H1 (cell line): ENCODE measurements around the gene DYNLT2B. TPM values are rescaled to one million over a fixed set of nuclear protein-coding genes. Genes with fewer than 3 reads are reported as not detected.

Experiments
- CTCF ChIA-PET: fragments of 300-600 bp; sonication (Branson Sonifier 250); formaldehyde crosslinking; loops from one replicate; lab custom pipeline; 2021; ENCODE audit not compliant: partially characterized antibody; lab: Charles Lee
- POLR2A ChIA-PET: fragments of 300-600 bp; sonication (Branson Sonifier 250); formaldehyde crosslinking; loops from one replicate; lab custom pipeline; 2021; ENCODE audit warnings: inconsistent platforms; ENCODE audit not compliant: partially characterized antibody; lab: Charles Lee
- DNase-seq, 2 experiments: peaks; one replicate each; pipeline versions ENCODE4 v3.0.0 to v3.0.0-alpha.2; 2010 to 2022; ENCODE audit warnings: low spot score in 2 of 2, low read depth in 1 of 2, mixed read lengths in 1 of 2
- FAIRE-seq: peaks from 2 replicates; lab custom pipeline; 2011; peaks lifted over from hg19 to GRCh38; lab: Jason Lieb, UNC
- H2AFZ ChIP-seq: 2 replicates; pipeline ENCODE4 v1.8.1; 2012; ENCODE audit warnings: low read length, inconsistent platforms
- H2AK5ac ChIP-seq: 2 replicates; pipeline ENCODE4 v1.6.1; 2013; ENCODE audit warnings: low read depth, low read length
- H2BK120ac ChIP-seq: replicated peaks from 2 replicates; pipeline ENCODE3; 2013; ENCODE audit warnings: low read depth, low read length, inconsistent platforms
- H2BK12ac ChIP-seq: 2 replicates; pipeline ENCODE4 v1.6.1; 2013; ENCODE audit warnings: low read depth, low read length
- H2BK15ac ChIP-seq: 2 replicates; pipeline ENCODE4 v1.6.1; 2013; ENCODE audit warnings: low read length
- H2BK20ac ChIP-seq: 2 replicates; pipeline ENCODE4 v1.6.1; 2013; ENCODE audit warnings: low read length
- H2BK5ac ChIP-seq: 2 replicates; pipeline ENCODE4 v1.6.1; 2013; ENCODE audit warnings: low read depth, low read length
- H3K14ac ChIP-seq: 2 replicates; pipeline ENCODE4 v1.6.1; 2013; ENCODE audit warnings: inconsistent platforms; ENCODE audit not compliant: insufficient read length
- H3K18ac ChIP-seq: 2 replicates; pipeline ENCODE4 v1.6.1; 2013; ENCODE audit warnings: low read length; ENCODE audit errors: extremely low read depth
- H3K23ac ChIP-seq: 2 replicates; pipeline ENCODE4 v1.6.1; 2013; ENCODE audit warnings: inconsistent platforms; ENCODE audit not compliant: insufficient read length
- H3K23me2 ChIP-seq: 2 replicates; pipeline ENCODE4 v1.6.1; 2013; ENCODE audit warnings: low read depth, low read length
- H3K27ac ChIP-seq: 2 replicates; pipeline ENCODE4 v1.6.1; 2011; ENCODE audit warnings: low read depth, low read length, inconsistent platforms
- H3K27me3 ChIP-seq, 4 experiments: replicated peaks in 1 of 4; 1 replicate in 1 of 4; 2 replicates in 3 of 4; pipeline versions ENCODE4 v1.6.1 to v1.8.1; 2011 to 2013; ENCODE audit warnings: low read length in 3 of 4, mild to moderate bottlenecking in 3 of 4, inconsistent platforms in 2 of 4, mixed read lengths in 2 of 4, moderate library complexity in 1 of 4; ENCODE audit not compliant: control insufficient read depth in 3 of 4, insufficient read depth in 3 of 4; ENCODE audit errors: extremely low read depth in 1 of 4
- H3K36me3 ChIP-seq, 4 experiments: 2 replicates each; pipeline versions ENCODE4 v1.6.1 to v1.8.1; 2011 to 2013; ENCODE audit warnings: mild to moderate bottlenecking in 4 of 4, low read length in 3 of 4, moderate library complexity in 2 of 4, control low read depth in 1 of 4, inconsistent platforms in 1 of 4; ENCODE audit not compliant: insufficient read depth in 4 of 4, control insufficient read depth in 2 of 4
- H3K4ac ChIP-seq: replicated peaks from 2 replicates; pipeline ENCODE3; 2013; ENCODE audit warnings: low read length, low read depth, mixed read lengths, inconsistent platforms; ENCODE audit not compliant: insufficient read length
- H3K4me1 ChIP-seq, 4 experiments: replicated peaks in 1 of 4; 1 replicate in 1 of 4; 2 replicates in 3 of 4; pipeline versions ENCODE4 v1.6.1 to v1.8.1; 2011 to 2013; ENCODE audit warnings: low read length in 3 of 4, inconsistent platforms in 2 of 4, mixed read lengths in 1 of 4; ENCODE audit not compliant: insufficient read depth in 4 of 4, control insufficient read depth in 3 of 4
- H3K4me2 ChIP-seq, 2 experiments: 2 replicates each; pipeline versions ENCODE4 v1.6.1 to v1.8.1; 2011 to 2013; ENCODE audit warnings: low read depth in 2 of 2, low read length in 2 of 2, control low read depth in 1 of 2, inconsistent platforms in 1 of 2, mild to moderate bottlenecking in 1 of 2; ENCODE audit not compliant: insufficient read depth in 1 of 2
- H3K4me3 ChIP-seq, 4 experiments: fragments of 200-600, 300-600 bp in 1 of 4; sonication (generic), shearing (Covaris generic), sonication (Bioruptor Twin) in 1 of 4; 2 replicates each; pipeline versions ENCODE4 v1.5.1 to v1.8.1; 2011 to 2016; ENCODE audit warnings: low read length in 4 of 4, low read depth in 3 of 4, control low read depth in 2 of 4, inconsistent platforms in 2 of 4, mild to moderate bottlenecking in 2 of 4, mixed read lengths in 1 of 4, moderate library complexity in 1 of 4; ENCODE audit not compliant: insufficient read depth in 2 of 4; ENCODE audit errors: extremely low read depth in 1 of 4
- H3K56ac ChIP-seq: replicated peaks from 2 replicates; pipeline ENCODE3; 2013; ENCODE audit warnings: low read depth, mild to moderate bottlenecking, mixed read lengths, low read length, inconsistent platforms; ENCODE audit not compliant: insufficient read length
- H3K79me1 ChIP-seq: 2 replicates; pipeline ENCODE4 v1.6.1; 2013; ENCODE audit warnings: low read depth, low read length, control low read depth
- H3K79me2 ChIP-seq, 2 experiments: 2 replicates each; pipeline versions ENCODE4 v1.6.1 to v1.8.1; 2012 to 2013; ENCODE audit warnings: low read length in 2 of 2, mild to moderate bottlenecking in 2 of 2, inconsistent platforms in 1 of 2; ENCODE audit not compliant: insufficient read depth in 2 of 2, control insufficient read depth in 1 of 2
- H3K9ac ChIP-seq, 4 experiments: replicated peaks in 1 of 4; 1 replicate in 1 of 4; 2 replicates in 3 of 4; pipeline versions ENCODE4 v1.6.1 to v1.8.1; 2011 to 2013; ENCODE audit warnings: low read depth in 3 of 4, low read length in 3 of 4, control low read depth in 2 of 4, mild to moderate bottlenecking in 2 of 4, moderate library complexity in 2 of 4, inconsistent platforms in 1 of 4; ENCODE audit errors: extremely low read depth in 1 of 4
- H3K9me3 ChIP-seq, 2 experiments: 2 replicates each; pipeline versions ENCODE4 v1.6.1 to v1.8.1; 2012 to 2013; ENCODE audit warnings: mild to moderate bottlenecking in 2 of 2, moderate library complexity in 2 of 2, control low read depth in 1 of 2, inconsistent platforms in 1 of 2, low read depth in 1 of 2, low read length in 1 of 2, mixed read lengths in 1 of 2; ENCODE audit not compliant: insufficient read depth in 2 of 2
- H4K20me1 ChIP-seq, 2 experiments: replicated peaks in 1 of 2; 2 replicates each; pipeline versions ENCODE3 to v1.8.1; 2011 to 2013; ENCODE audit warnings: inconsistent platforms in 2 of 2, low read length in 2 of 2, mild to moderate bottlenecking in 1 of 2; ENCODE audit not compliant: insufficient read depth in 2 of 2, control insufficient read depth in 1 of 2
- H4K5ac ChIP-seq: 2 replicates; pipeline ENCODE4 v1.6.1; 2013; ENCODE audit warnings: low read length, low read depth, mixed read lengths, inconsistent platforms; ENCODE audit not compliant: insufficient read length
- H4K8ac ChIP-seq: 2 replicates; pipeline ENCODE4 v1.8.0; 2013; ENCODE audit warnings: mild to moderate bottlenecking, moderate library complexity, low read length, inconsistent platforms; ENCODE audit not compliant: insufficient read depth; ENCODE audit errors: extremely low read depth
- H4K91ac ChIP-seq: replicated peaks from 2 replicates; pipeline ENCODE3; 2013; ENCODE audit warnings: low read length, mixed read lengths, inconsistent platforms; ENCODE audit not compliant: insufficient read length
- CHD1 ChIP-seq: IDR thresholded peaks from 2 replicates; pipeline ENCODE4 v1.6.1; 2012; ENCODE audit warnings: low read depth, low read length, improper control_type of control experiment
- CHD2 ChIP-seq: IDR thresholded peaks from 2 replicates; pipeline ENCODE4 v1.6.1; 2012; ENCODE audit warnings: low read length, improper control_type of control experiment
- GTF2F1 ChIP-seq: IDR thresholded peaks from 2 replicates; pipeline ENCODE4 v1.6.1; 2012; ENCODE audit warnings: low read depth, low read length, improper control_type of control experiment, borderline replicate concordance
- RFX5 ChIP-seq: IDR thresholded peaks from 2 replicates; pipeline ENCODE4 v1.6.1; 2011; ENCODE audit warnings: low read depth, low read length, improper control_type of control experiment, borderline replicate concordance
- WGBS, 2 experiments: shearing (Covaris generic) in 1 of 2; methylation state at CpG; one replicate each; pipeline versions ENCODE4 v1.1.6 to v1.1.7; 2013 to 2015; ENCODE audit warnings: low lambda C conversion rate in 2 of 2, mixed read lengths in 2 of 2, inconsistent platforms in 1 of 2, low coverage in 1 of 2, missing lambda C conversion rate in 1 of 2; ENCODE audit not compliant: insufficient replicate concordance in 2 of 2, insufficient coverage in 1 of 2, insufficient read length in 1 of 2; ENCODE audit errors: extremely low coverage in 1 of 2, missing lambda C conversion rate in 1 of 2; 5-methylcytosine and 5-hydroxymethylcytosine counted together
- polyA plus RNA-seq, 7 experiments: library from polyadenylated mRNA; depleted of rRNA in 3 of 7; stranded (reverse) in 5 of 7; unstranded in 2 of 7; fragments of >200 nt in 5 of 7; fragments of 200-250 nt in 2 of 7; gene quantifications; 1 replicate in 5 of 7; 2 replicates in 1 of 7; 4 replicates in 1 of 7; pipeline versions ENCODE4 v1.2.1 to v1.2.3, GENCODE V29; 2011 to 2013; ENCODE audit warnings: missing spikeins in 2 of 7, mixed read lengths in 2 of 7
- total RNA-seq: library from RNA; stranded (reverse); fragmentation: NEBNext Ultra II Directional; extraction: Animal tissue kit (Norgen Biotek cat#: 25700); gene quantifications from 2 replicates; pipeline ENCODE4 v1.2.1, GENCODE V29; 2021

Gene DYNLT2B
- total and polyA plus RNA-seq, 2 of the 8 experiments (the other 6 are each of a cell fraction or from before 2014, with no cell fraction given) = 10.9 to 22.2 TPM

DNA sequence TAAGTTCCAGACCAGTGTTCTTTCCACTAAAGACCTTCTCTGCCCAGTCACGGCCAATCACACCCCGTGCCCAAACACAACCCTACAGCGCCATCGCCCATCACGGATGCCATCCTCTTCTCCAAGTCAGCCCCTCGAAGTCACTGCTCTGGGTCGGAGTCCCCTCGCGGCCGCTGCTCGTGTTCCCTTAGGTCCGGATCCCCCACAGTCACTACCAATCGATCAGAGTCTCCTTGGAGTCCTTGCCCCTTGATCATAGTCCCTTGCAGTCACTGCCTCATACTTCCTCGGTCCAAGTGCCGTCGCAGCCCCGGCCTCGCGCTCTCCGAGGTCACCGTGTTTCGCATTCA lies 31.0 kb downstream of the DYNLT2B start:
- Histone ChIP-seq H3K79me2 (peaks cover 0 to 30% of the 10 kb centered on the region in 2 experiments; a peak in 3 of 4 replicates), H2BK20ac (no peak overlapping the region), H3K27me3 (no peaks in the 10 kb centered on the region), H3K4me1 (peaks cover 0 to 5% (median 2%) of the 10 kb centered on the region in 4 experiments; a peak in 3 of 7 replicates), H2BK15ac (peak overlapping the region; percentile 88; the same call in 1 of the 2 replicates), H2AFZ (peak overlapping the region; percentile 75), H2AK5ac (0 out of 2 replicates have a peak overlapping the region, but pooled peaks have one; percentile 4), H3K9ac (peak overlapping the region; percentile 72 to 82 (median 74)), H3K23me2 (peaks cover 10% of the 10 kb centered on the region), H3K14ac (no peak overlapping the region), H4K8ac (peak overlapping the region; percentile 54; the same call in 1 of the 2 replicates), H3K4me3 (peak overlapping the region; percentile 82 to 94 (median 89)), H4K5ac (peak overlapping the region; percentile 75), H3K79me1 (peaks cover 2% of the 10 kb centered on the region; the same call in 1 of the 2 replicates), H3K4ac (peak overlapping the region; percentile 44), H3K4me2 (peak overlapping the region; percentile 64 to 91), H2BK120ac (no peak overlapping the region), H2BK5ac (peak overlapping the region; percentile 96; the same call in 1 of the 2 replicates), H3K56ac (peak overlapping the region; percentile 86), H4K91ac (peak overlapping the region; percentile 22), H2BK12ac (peak overlapping the region; percentile 82), H3K9me3 (no peaks in the 10 kb centered on the region), H3K18ac (peak overlapping the region; percentile 95), H4K20me1 (peaks cover 0 to 4% of the 10 kb centered on the region in 2 experiments), H3K23ac (no peak overlapping the region), H3K36me3 (no peaks in the 10 kb centered on the region), H3K27ac (peak overlapping the region; percentile 31; the same call in 1 of the 2 replicates)
- TF ChIP-seq GTF2F1 = no peak
- no peak for TF ChIP-seq CHD1
- TF ChIP-seq CHD2 = no peak
- no peak for TF ChIP-seq RFX5
- POLR2A ChIA-PET = interaction anchor here (0.6 to 0.9 kb wide), 3 partner anchors 28 to 130 kb away, joined by 3 read pairs; no protein-coding TSS in a partner anchor
- whole genome bisulfite sequencing, 2 experiments = 3% methylated on average over 22 of the region's 22 CpGs; no CpG with 5 or more reads in 1 of the 2 experiments
- FAIRE-seq (no peak), DNase-seq (no peak)
- CTCF ChIA-PET = no interaction called here
